GM13977 (cell line): ENCODE results near the gene RPGRIP1.

ENCODE experiments used
- DNase-seq: peaks from one replicate; pipeline ENCODE4 v3.0.0; 2012; ENCODE audit warnings: low spot score
- CTCF ChIP-seq: IDR thresholded peaks from 2 replicates; pipeline ENCODE4 v1.5.1; 2012; ENCODE audit warnings: mild to moderate bottlenecking, control low read depth; ENCODE audit not compliant: insufficient read depth; ENCODE audit errors: extremely low read depth, missing control alignments
- in situ Hi-C: fragments of 300-500 bp; cut with MboI; formaldehyde crosslinking; loops from one replicate; pipeline ENCODE4 v1.12.0; 2022; ENCODE audit warnings: low sequenced_read_pairs, low pct_unique_long_range_greater_than_20kb, mixed read lengths, inconsistent platforms; ENCODE audit not compliant: unreplicated experiment

RPGRIP1 gene

DNA sequence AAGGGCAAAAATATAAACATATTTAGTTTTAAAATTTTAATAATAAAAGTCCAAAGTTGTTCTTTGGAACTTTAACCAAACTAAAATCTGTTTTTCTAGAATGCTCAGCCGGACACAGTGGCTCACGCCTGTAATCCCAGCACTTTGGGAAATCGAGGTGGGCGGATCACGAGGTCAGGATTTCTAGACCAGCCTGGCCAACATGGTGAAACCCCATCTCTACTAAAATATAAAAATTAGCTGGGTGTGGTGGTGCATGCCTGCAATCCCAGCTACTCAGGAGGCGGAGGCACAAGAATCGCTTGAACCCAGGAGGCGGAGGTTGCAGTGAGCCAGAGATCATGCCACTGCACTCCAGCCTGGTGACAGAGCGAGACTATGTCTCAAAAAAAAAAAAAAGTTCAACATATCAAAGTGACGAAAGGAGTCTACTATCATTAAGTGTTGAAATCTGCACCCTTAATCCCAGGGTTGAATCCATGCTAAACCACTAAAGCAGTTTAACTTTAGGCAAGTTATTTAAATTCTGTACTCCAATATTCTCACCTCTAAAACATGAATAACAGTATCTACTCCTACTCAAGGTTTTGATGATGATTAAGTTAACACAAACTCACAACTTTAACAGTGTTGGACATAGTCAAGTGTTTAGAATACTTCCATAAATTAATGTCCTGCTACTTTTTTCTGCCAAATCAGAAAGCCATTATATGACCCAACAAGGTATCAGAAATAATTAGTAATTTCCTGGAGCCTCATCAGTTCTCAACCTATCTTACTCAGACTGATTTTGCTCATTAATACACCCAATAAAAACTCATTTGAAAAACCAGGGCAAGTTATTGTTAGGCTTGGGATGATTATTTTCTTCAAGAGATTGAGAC is 21.6 kb upstream of the RPGRIP1 start:
- no peak for DNase-seq
- TF ChIP-seq CTCF: no peak
- in situ Hi-C loops: no loop called here

DNA sequence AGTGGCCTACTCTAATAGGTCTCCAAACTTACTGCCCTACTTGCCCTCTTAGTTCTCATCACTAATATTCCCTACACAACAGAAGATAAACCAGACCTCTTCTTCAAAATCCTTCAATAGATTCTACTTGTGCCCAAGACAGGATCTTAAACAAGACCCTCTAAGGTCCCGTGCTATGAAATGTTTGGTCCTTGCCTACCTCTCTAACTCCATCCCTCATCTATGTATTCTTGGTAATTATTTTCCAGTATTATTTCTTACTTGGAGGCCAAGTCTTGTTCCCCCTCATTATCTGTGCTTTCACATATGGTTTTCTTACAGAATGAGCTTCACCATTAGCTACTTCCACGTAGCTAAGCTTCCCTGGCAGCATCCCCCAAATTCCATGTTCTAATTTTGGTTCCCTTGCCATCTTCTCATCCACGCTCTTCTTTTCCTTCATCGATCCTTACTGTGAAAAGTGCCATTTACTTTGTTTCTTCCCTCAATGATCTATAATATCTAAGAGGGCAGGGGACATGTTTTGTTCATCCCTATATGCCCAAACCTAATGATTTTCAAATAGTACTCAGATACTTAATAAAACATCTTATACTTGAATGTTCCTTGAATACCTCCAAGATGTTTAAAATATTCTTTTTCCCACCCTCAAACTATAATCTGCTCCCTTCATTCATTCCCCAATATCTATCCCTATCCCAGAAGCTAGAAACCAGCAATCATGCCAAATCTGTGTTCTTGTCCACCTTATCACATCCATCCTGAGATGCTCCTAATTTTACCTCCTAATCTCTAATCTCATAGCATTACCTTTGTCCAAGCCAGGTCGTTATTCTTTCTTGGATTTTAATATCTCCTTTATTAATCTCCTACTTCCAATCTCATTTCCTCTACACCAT is 20.7 kb upstream of the RPGRIP1 start:
- TF ChIP-seq CTCF: no peak
- no peak for DNase-seq
- in situ Hi-C loops: no loop called here

- DNase-seq: no peak
- no peak for TF ChIP-seq CTCF
- in situ Hi-C loops: no loop called here
Observed at GRCh38 chr14:21261824-21262223, 18.1 kb upstream of the RPGRIP1 start.

- in situ Hi-C loops: no loop called here
- no peak for TF ChIP-seq CTCF
- DNase-seq: no peak
Observed at GRCh38 chr14:21262410-21262809, 17.5 kb upstream of the RPGRIP1 start.

- DNase-seq: no peak
- no peak for TF ChIP-seq CTCF
- in situ Hi-C loops: no loop called here
Observed at GRCh38 chr14:21263284-21264024, 16.4 kb upstream of the RPGRIP1 start.
